ENCODE results near the gene ANKRD39.

ANKRD39 gene

GRCh38 chr2:96887493-96888012 lies 29.7 kb upstream of the ANKRD39 start:
- DNase-seq, result no peak

- peak; percentile 57 for DNase-seq
Observed at GRCh38 chr2:96885432-96886347, 27.9 kb upstream of the ANKRD39 start.

- no peak for DNase-seq
Observed at GRCh38 chr2:96884299-96885094, 26.7 kb upstream of the ANKRD39 start.

- no peak for DNase-seq
Observed at GRCh38 chr2:96883306-96883705, 25.5 kb upstream of the ANKRD39 start.

- DNase-seq, result no peak
Observed at GRCh38 chr2:96882906-96883305, 25.1 kb upstream of the ANKRD39 start.

GRCh38 chr2:96882230-96882629 lies 24.4 kb upstream of the ANKRD39 start:
- DNase-seq, result no peak

GRCh38 chr2:96881349-96882195 lies 23.8 kb upstream of the ANKRD39 start:
- DNase-seq, result no peak

- DNase-seq, result no peak
Observed at GRCh38 chr2:96880891-96881273, 23.1 kb upstream of the ANKRD39 start.

GRCh38 chr2:96879545-96880040 lies 21.8 kb upstream of the ANKRD39 start:
- no peak for DNase-seq

- DNase-seq, result no peak
Observed at GRCh38 chr2:96878796-96879544, 21.2 kb upstream of the ANKRD39 start.

GRCh38 chr2:96878171-96878570 lies 20.4 kb upstream of the ANKRD39 start:
- no peak for DNase-seq

- DNase-seq, result no peak
Observed at GRCh38 chr2:96877631-96878092, 19.8 kb upstream of the ANKRD39 start.

GRCh38 chr2:96877042-96877451 lies 19.2 kb upstream of the ANKRD39 start:
- no peak for DNase-seq

GRCh38 chr2:96876269-96877041 lies 18.6 kb upstream of the ANKRD39 start:
- no peak for DNase-seq

- no peak for DNase-seq
Observed at GRCh38 chr2:96875498-96876268, 17.9 kb upstream of the ANKRD39 start.

GRCh38 chr2:96874198-96874831 lies 16.5 kb upstream of the ANKRD39 start:
- DNase-seq, result no peak

GRCh38 chr2:96873651-96874096 lies 15.9 kb upstream of the ANKRD39 start:
- DNase-seq, result peak; percentile 44

- DNase-seq, result no peak
Observed at GRCh38 chr2:96872591-96873349, 15.0 kb upstream of the ANKRD39 start.

All from CD4-positive, alpha-beta T cell treated with Interleukin-15 for 1 hour (primary cell).